Adrenal gland (tissue), 12 donors: ENCODE data around the gene DOCK1. TPM values are rescaled to one million over a fixed set of nuclear protein-coding genes. Genes with fewer than 3 reads are reported as not detected.

Experiments
- DNase-seq, 7 donors: peaks; one replicate each; pipeline ENCODE4 v3.0.0-alpha.2; 2019 to 2020
- H3K27ac ChIP-seq, 5 donors: fragments of 200-600 bp; sonication (generic) in 4 of 5; 1 replicate in 3 of 5; 2 replicates in 2 of 5; pipeline versions ENCODE4 v1.5.1 to v1.8.0; 2016 to 2020; ENCODE audit warnings: mild to moderate bottlenecking in 1 of 5
- H3K27me3 ChIP-seq: fragments of 200-600 bp; 2 replicates; pipeline ENCODE4 v1.8.0; 2021
- H3K36me3 ChIP-seq, 2 donors: fragments of 200-600 bp; replicated peaks in 1 of 2; 1 replicate in 1 of 2; 2 replicates in 1 of 2; pipeline versions ENCODE4 v1.5.1 to v1.8.0; 2018 to 2022
- H3K4me1 ChIP-seq, 2 donors: fragments of 200-600 bp; replicated peaks in 1 of 2; 1 replicate in 1 of 2; 2 replicates in 1 of 2; pipeline versions ENCODE4 v1.5.1 to v1.8.0; 2018 to 2021
- H3K4me3 ChIP-seq, 4 donors: fragments of 200-600 bp; sonication (generic) in 3 of 4; one replicate each; pipeline ENCODE4 v1.5.1; 2016 to 2018
- H3K9me3 ChIP-seq, 3 donors: fragments of 200-600 bp; sonication (generic) in 1 of 3; replicated peaks in 1 of 3; 1 replicate in 2 of 3; 2 replicates in 1 of 3; pipeline versions ENCODE4 v1.5.1 to v1.8.0; 2016 to 2021
- CTCF ChIP-seq, 6 experiments: fragments of 450-650 bp in 4 of 6; fragments of 200-600 bp in 2 of 6; sonication (generic) in 1 of 6; IDR thresholded peaks; 1 replicate in 5 of 6; 2 replicates in 1 of 6; pipeline versions ENCODE4 v1.5.1 to v1.8.0; 2016 to 2021; ENCODE audit warnings: antibody characterized with exemption in 6 of 6, mild to moderate bottlenecking in 2 of 6, moderate library complexity in 1 of 6
- POLR2A ChIP-seq, 2 donors: fragments of 450-650 bp; IDR thresholded peaks; one replicate each; pipeline ENCODE4 v1.6.1; 2017; ENCODE audit warnings: antibody characterized with exemption in 2 of 2, mild to moderate bottlenecking in 2 of 2, moderate library complexity in 1 of 2
- WGBS, 4 donors: extraction: QIAGEN DNeasy Blood & Tissue Kit in 2 of 4; methylation state at CpG; one replicate each; pipeline versions ENCODE4 v1.1.5 to v1.1.7; 2013 to 2017; 5-methylcytosine and 5-hydroxymethylcytosine counted together
- intact Hi-C, 2 donors: fragments of 100-400 bp; cut with DNase I; formaldehyde crosslinking; loops; one replicate each; pipeline versions ENCODE4 v1.14.1 to v1.15.0; 2022 to 2023
- polyA plus RNA-seq, 3 donors: library from polyadenylated mRNA; stranded (reverse); fragments of 200-250 nt in 2 of 3; fragments of 350-450 nt in 1 of 3; fragmentation: Illumina TruSeq in 1 of 3; extraction: RNeasy Lipid Tissue Mini Kit (QIAGEN cat#74804) in 1 of 3; gene quantifications; one replicate each; pipeline ENCODE4 v1.2.3, GENCODE V29; 2013 to 2014
- total RNA-seq, 9 donors: library from RNA; depleted of rRNA in 4 of 9; stranded (reverse); fragments of >200 nt in 4 of 9; fragments of 120-200 nt in 1 of 9; fragmentation: NEBNext Ultra II Directional in 1 of 9; extraction: Animal tissue kit (Norgen Biotek cat#: 25700) in 1 of 9; gene quantifications; one replicate each; pipeline versions ENCODE4 v1.1.0 to v1.2.4, GENCODE V29; 2013 to 2023
- donor health status: healthy with polysubstance abuse.
- donor health status: Bipolar disorder and iron deficiency.
- donor health status: DM: yes; HTN: yes; CAD: no.
- donor health status: DM: no; HTN: no; CAD: no.
- donor health status: DM: no; HTN: no; CAD: no.
- donor health status: DM: yes; HTN: yes; CAD: no.

Gene DOCK1
- total and polyA plus RNA-seq, 12 donors = 8.1 to 30.4 (median 21.6) TPM

GRCh38 chr10:127279334-127279774 is 374.1 kb downstream of the DOCK1 start:
- Histone ChIP-seq H3K9me3 (no peaks in the 10 kb centered on the region), H3K4me1 (no peaks in the 10 kb centered on the region), H3K4me3 (no peak overlapping the region), H3K36me3 (no peaks in the 10 kb centered on the region), H3K27ac (no peak overlapping the region), H3K27me3 (no peaks in the 10 kb centered on the region)
- WGBS, 4 donors = 91 to 95% (median 92%) methylated on average over 5 of the region's 5 CpGs
- intact Hi-C loops = no loop called here
- no peak for TF ChIP-seq CTCF (IDR thresholded peaks at IDR 0.05)
- TF ChIP-seq POLR2A (IDR thresholded peaks at IDR 0.05) = no peak
- no peak for DNase-seq

GRCh38 chr10:127280446-127280845 is 375.2 kb downstream of the DOCK1 start:
- intact Hi-C loops = no loop called here
- Histone ChIP-seq H3K27ac (no peak overlapping the region), H3K4me3 (no peak overlapping the region), H3K36me3 (no peaks in the 10 kb centered on the region), H3K4me1 (no peaks in the 10 kb centered on the region), H3K9me3 (no peaks in the 10 kb centered on the region), H3K27me3 (no peaks in the 10 kb centered on the region)
- 97 to 100% (median 98%) methylated on average over 4 of the region's 4 CpGs for WGBS, 4 donors
- TF ChIP-seq CTCF (IDR thresholded peaks at IDR 0.05) (no peak), POLR2A (IDR thresholded peaks at IDR 0.05) (no peak)
- no peak for DNase-seq

GRCh38 chr10:127283017-127283416 is 377.8 kb downstream of the DOCK1 start:
- DNase-seq = no peak
- intact Hi-C loops = no loop called here
- Histone ChIP-seq H3K4me1 (no peaks in the 10 kb centered on the region), H3K27me3 (no peaks in the 10 kb centered on the region), H3K27ac (no peak overlapping the region), H3K9me3 (peaks cover 0 to 7% (median 0%) of the 10 kb centered on the region in 3 donors), H3K4me3 (no peak overlapping the region), H3K36me3 (no peaks in the 10 kb centered on the region)
- 90 to 96% (median 92%) methylated on average over 3 to 4 of the region's 4 CpGs for WGBS, 4 donors
- TF ChIP-seq POLR2A (IDR thresholded peaks at IDR 0.05) = no peak
- no peak for TF ChIP-seq CTCF (IDR thresholded peaks at IDR 0.05)

GRCh38 chr10:127283576-127283975 is 378.3 kb downstream of the DOCK1 start:
- Histone ChIP-seq H3K4me1 (no peaks in the 10 kb centered on the region), H3K9me3 (peaks cover 0 to 11% (median 0%) of the 10 kb centered on the region in 3 donors), H3K4me3 (no peak overlapping the region), H3K36me3 (no peaks in the 10 kb centered on the region), H3K27me3 (no peaks in the 10 kb centered on the region), H3K27ac (no peak overlapping the region)
- TF ChIP-seq POLR2A (IDR thresholded peaks at IDR 0.05) (no peak), CTCF (IDR thresholded peaks at IDR 0.05) (no peak)
- intact Hi-C loops = no loop called here
- 94 to 97% (median 95%) methylated on average over 3 of the region's 3 CpGs for WGBS, 4 donors
- no peak for DNase-seq
